ENCODE results near the gene HOXC5. TPM values are rescaled to one million over a fixed set of nuclear protein-coding genes. Genes with fewer than 3 reads are reported as not detected.

The HOXC5 gene
- total RNA-seq, 1 experiment from 2014 or later = not detected

DNA sequence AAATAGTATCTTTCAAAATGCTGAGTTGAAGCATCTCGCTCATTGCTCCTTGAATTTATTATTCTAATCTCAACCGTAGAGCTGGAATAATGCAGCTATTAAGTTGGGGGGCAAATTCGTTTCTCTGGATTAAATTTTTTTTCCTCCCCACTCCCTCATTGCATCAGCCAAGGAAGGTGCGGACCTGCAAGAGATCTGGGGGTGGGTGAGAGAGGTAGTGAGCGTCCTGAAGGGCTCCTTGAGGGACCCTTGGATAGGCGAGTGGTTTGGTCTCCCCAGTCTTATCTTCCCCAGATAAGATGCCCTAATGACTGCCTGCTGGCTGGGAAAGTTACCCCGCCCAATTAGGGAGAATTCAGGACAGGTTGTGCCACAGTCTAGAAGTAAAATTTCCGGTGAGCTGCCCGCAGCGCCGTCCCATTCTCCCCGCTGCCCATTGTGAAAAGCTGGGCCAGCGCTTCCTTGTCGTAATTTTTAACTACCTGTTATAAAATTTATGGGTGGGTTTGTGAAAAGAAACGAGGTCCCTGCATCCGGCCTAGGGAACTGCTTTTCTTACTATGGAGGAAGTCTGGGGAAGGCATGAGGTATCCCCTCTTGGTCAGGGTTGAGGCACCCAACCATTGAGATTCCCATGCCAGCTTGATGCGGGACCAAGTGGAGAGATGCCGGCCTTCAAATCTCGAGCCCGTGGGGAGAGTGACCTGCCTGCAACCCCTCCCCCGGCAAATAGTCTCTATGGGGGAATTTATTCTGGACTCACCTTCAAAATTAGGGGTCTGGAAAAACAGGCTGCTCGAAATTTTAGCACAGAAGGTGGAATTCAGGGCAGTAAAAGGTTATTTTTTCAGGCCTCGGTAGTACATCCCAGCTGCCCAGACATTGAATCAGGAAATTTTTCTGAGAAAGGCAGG, 17.6 kb upstream of the HOXC5 start:
- Histone ChIP-seq H3K27ac (ENCODE audit: low read length) (no peak overlapping the region), H3K9me2 (replicated peaks; ENCODE audit: insufficient read depth, low read length) (no peaks in the 10 kb centered on the region), H2AFZ (ENCODE audit: low read length) (no peak overlapping the region), H4K20me1 (ENCODE audit: insufficient read depth, low read depth, low read length) (no peaks in the 10 kb centered on the region), H3K36me3 (ENCODE audit: insufficient read depth, low read length) (no peaks in the 10 kb centered on the region), H3K4me1 (ENCODE audit: low read length) (peaks cover 26% of the 10 kb centered on the region), H3K79me2 (ENCODE audit: low read length) (no peaks in the 10 kb centered on the region), H3K27me3 (ENCODE audit: low read length) (no peaks in the 10 kb centered on the region), H3K4me3 (ENCODE audit: low read length) (no peak overlapping the region), H3K9me3 (ENCODE audit: low read length) (no peaks in the 10 kb centered on the region), H3K4me2 (ENCODE audit: low read depth, low read length, poor library complexity, severe bottlenecking) (no peak overlapping the region), H3K9ac (ENCODE audit: low read length) (no peak overlapping the region)
- no peak for DNase-seq

DNA sequence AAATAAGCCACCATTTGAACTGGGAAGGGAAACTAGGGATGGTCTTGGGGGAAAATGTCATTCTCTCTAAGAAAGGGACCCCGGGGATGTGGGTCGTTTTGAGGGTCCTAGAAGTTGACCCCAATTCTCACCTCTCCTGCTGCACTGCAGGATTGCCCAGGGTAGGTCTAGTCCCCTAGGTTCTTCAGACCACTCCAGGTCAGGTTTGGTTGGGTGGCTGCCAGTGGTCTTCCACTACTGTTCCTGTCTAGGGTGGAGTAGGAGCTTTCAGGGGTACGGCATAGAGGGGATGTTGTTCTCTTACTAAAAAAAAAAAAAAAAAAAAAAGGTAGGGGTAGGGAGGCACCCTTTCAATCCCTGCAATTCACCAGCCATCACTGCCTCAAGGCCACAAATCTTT, 16.8 kb upstream of the HOXC5 start:
- DNase-seq = no peak
- Histone ChIP-seq H3K79me2 (ENCODE audit: low read length) (no peaks in the 10 kb centered on the region), H3K9me3 (ENCODE audit: low read length) (no peaks in the 10 kb centered on the region), H3K36me3 (ENCODE audit: insufficient read depth, low read length) (no peaks in the 10 kb centered on the region), H3K27me3 (ENCODE audit: low read length) (no peaks in the 10 kb centered on the region), H3K27ac (ENCODE audit: low read length) (no peak overlapping the region), H3K4me3 (ENCODE audit: low read length) (no peak overlapping the region), H3K4me2 (ENCODE audit: low read depth, low read length, poor library complexity, severe bottlenecking) (peak overlapping the region; percentile 98), H3K9ac (ENCODE audit: low read length) (no peak overlapping the region), H4K20me1 (ENCODE audit: insufficient read depth, low read depth, low read length) (no peaks in the 10 kb centered on the region), H3K4me1 (ENCODE audit: low read length) (peaks cover 22% of the 10 kb centered on the region), H3K9me2 (replicated peaks; ENCODE audit: insufficient read depth, low read length) (no peaks in the 10 kb centered on the region), H2AFZ (ENCODE audit: low read length) (no peak overlapping the region)

DNA sequence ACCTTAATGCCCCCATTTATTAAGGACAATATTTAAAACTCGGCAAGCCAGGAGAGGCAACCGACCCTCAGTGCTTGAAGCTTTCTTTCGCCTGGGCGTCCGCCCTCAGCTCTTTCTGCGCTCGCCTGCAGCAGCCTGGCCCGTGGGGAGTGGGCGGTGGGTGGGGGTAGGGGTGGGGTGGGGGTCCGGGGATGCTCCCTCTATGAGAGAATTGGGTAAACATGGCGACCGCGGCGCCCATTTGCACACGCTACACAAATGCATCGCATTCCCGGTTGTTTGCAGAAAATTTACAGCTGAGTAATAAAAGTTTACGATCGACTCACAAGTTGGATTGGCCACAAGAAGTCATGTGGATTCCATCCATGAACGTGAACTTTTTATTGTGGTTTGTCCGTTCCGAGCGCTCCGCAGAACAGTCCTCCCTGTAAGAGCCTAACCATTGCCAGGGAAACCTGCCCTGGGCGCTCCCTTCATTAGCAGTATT, 16.3 kb upstream of the HOXC5 start:
- Histone ChIP-seq H3K36me3 (ENCODE audit: insufficient read depth, low read length) (no peaks in the 10 kb centered on the region), H3K27me3 (ENCODE audit: low read length) (no peaks in the 10 kb centered on the region), H3K9ac (ENCODE audit: low read length) (peak overlapping the region; percentile 68), H3K4me2 (ENCODE audit: low read depth, low read length, poor library complexity, severe bottlenecking) (peak overlapping the region; percentile 98), H3K9me3 (ENCODE audit: low read length) (no peaks in the 10 kb centered on the region), H4K20me1 (ENCODE audit: insufficient read depth, low read depth, low read length) (no peaks in the 10 kb centered on the region), H3K9me2 (replicated peaks; ENCODE audit: insufficient read depth, low read length) (no peaks in the 10 kb centered on the region), H2AFZ (ENCODE audit: low read length) (no peak overlapping the region), H3K4me1 (ENCODE audit: low read length) (peaks cover 19% of the 10 kb centered on the region), H3K79me2 (ENCODE audit: low read length) (no peaks in the 10 kb centered on the region), H3K4me3 (ENCODE audit: low read length) (peak overlapping the region; percentile 75), H3K27ac (ENCODE audit: low read length) (no peak overlapping the region)
- no peak for DNase-seq

DNA sequence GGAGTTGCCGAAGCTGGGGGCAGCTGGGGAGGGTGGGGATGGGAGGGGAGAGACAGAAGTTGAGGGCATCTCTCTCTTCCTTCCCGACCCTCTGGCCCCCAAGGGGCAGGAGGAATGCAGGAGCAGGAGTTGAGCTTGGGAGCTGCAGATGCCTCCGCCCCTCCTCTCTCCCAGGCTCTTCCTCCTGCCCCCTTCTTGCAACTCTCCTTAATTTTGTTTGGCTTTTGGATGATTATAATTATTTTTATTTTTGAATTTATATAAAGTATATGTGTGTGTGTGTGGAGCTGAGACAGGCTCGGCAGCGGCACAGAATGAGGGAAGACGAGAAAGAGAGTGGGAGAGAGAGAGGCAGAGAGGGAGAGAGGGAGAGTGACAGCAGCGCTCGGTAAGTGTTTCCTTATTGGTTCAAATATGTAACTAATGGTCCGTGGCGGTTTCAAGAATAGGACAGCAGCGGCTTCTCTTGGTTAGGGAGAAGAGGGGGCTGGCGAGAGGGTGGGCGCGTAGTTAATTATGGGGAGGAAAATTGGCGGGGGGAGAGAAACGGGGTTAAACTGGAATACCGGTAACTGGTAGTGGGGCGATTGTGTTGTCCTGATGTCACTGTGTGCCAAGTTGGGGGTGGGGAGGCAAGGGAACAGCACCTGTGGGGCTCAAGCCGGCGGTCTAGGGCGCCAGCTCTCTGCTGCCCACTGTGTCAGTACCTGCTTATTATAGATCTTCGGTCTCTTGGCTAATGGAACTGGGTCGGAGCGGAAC, 15.6 kb upstream of the HOXC5 start:
- Histone ChIP-seq H3K4me1 (ENCODE audit: low read length) (peaks cover 19% of the 10 kb centered on the region), H3K27me3 (ENCODE audit: low read length) (no peaks in the 10 kb centered on the region), H3K9me3 (ENCODE audit: low read length) (no peaks in the 10 kb centered on the region), H3K4me2 (ENCODE audit: low read depth, low read length, poor library complexity, severe bottlenecking) (peak overlapping the region; percentile 98), H3K9ac (ENCODE audit: low read length) (peak overlapping the region; percentile 68), H3K4me3 (ENCODE audit: low read length) (peak overlapping the region; percentile 75), H4K20me1 (ENCODE audit: insufficient read depth, low read depth, low read length) (no peaks in the 10 kb centered on the region), H3K79me2 (ENCODE audit: low read length) (no peaks in the 10 kb centered on the region), H3K9me2 (replicated peaks; ENCODE audit: insufficient read depth, low read length) (no peaks in the 10 kb centered on the region), H3K27ac (ENCODE audit: low read length) (peak overlapping the region; percentile 69), H3K36me3 (ENCODE audit: insufficient read depth, low read length) (no peaks in the 10 kb centered on the region), H2AFZ (ENCODE audit: low read length) (peak overlapping the region; percentile 44; the same call in 1 of the 2 replicates)
- DNase-seq = peak; percentile 70

DNA sequence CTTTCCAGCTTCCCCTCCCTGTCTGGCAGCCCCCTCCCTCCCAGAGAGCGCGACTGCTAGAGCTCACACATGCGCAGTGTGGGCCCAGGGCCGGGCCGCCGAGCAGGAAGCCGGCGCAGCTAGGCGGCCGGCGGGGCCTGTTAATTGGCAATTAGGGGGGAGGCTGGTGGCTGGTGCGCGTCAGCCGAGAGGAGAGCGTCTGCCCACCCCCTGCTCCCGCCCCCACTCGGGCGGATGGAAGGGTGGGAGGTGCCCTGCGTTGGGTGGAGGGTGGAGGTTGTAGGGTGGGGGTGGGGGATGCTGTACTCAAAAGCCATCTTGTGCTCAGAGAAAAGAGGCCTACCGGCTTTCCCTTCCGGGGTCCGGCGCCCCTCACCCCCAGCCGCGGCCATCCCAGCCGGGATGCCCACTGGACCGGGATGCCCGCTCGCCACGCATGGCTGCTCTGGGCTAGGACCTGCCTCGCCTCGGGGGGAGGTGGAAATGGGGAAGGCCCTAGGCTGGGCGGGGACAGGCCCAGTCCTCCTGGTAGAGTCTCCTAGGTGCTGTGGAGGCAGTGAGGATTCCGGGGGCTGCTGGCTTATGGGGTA, 14.9 kb upstream of the HOXC5 start:
- Histone ChIP-seq H3K4me3 (ENCODE audit: low read length) (peak overlapping the region; percentile 75), H3K36me3 (ENCODE audit: insufficient read depth, low read length) (no peaks in the 10 kb centered on the region), H3K9me3 (ENCODE audit: low read length) (no peaks in the 10 kb centered on the region), H3K79me2 (ENCODE audit: low read length) (no peaks in the 10 kb centered on the region), H3K4me2 (ENCODE audit: low read depth, low read length, poor library complexity, severe bottlenecking) (peak overlapping the region; percentile 98), H3K27me3 (ENCODE audit: low read length) (no peaks in the 10 kb centered on the region), H3K4me1 (ENCODE audit: low read length) (peaks cover 19% of the 10 kb centered on the region), H3K9me2 (replicated peaks; ENCODE audit: insufficient read depth, low read length) (no peaks in the 10 kb centered on the region), H2AFZ (ENCODE audit: low read length) (peak overlapping the region; percentile 90), H3K9ac (ENCODE audit: low read length) (peak overlapping the region; percentile 92), H4K20me1 (ENCODE audit: insufficient read depth, low read depth, low read length) (no peaks in the 10 kb centered on the region), H3K27ac (ENCODE audit: low read length) (peak overlapping the region; percentile 81)
- DNase-seq = peak; percentile 98

DNA sequence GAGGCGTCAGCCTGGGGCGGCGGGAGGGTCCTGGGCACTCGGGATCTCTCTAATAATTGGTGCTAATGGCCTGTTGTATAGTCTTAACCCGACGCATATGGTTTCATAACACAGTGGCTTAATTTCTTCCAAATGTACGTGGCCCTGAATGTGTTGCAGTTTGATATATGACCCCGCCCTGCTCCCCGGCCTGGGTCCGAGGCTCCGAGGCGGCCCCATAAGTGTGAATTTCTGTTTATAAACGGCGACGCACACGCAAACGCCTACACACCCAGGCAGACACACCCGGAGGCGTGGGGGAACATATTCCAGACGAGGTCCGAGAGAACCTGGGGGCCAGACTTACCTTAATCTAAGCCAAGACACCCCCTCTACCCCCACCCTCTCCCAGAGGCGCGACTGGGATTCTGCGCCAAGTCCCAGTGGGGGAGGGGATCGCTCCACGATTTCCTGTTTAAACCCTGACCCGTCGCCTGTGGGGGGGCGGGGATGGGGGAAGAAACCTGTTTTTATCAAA, 14.3 kb upstream of the HOXC5 start:
- no peak for DNase-seq
- H3K27me3 ChIP-seq (ENCODE audit: low read length) = no peaks in the 10 kb centered on the region
- no peaks in the 10 kb centered on the region for H4K20me1 ChIP-seq (ENCODE audit: insufficient read depth, low read depth, low read length)
- H3K36me3 ChIP-seq (ENCODE audit: insufficient read depth, low read length) = no peaks in the 10 kb centered on the region
- H3K79me2 ChIP-seq (ENCODE audit: low read length) = no peaks in the 10 kb centered on the region
- H3K4me1 ChIP-seq (ENCODE audit: low read length) = peaks cover 19% of the 10 kb centered on the region
- no peaks in the 10 kb centered on the region for H3K9me2 ChIP-seq (replicated peaks; ENCODE audit: insufficient read depth, low read length)
- peak overlapping the region; percentile 81 for H3K27ac ChIP-seq (ENCODE audit: low read length)
- H3K4me3 ChIP-seq (ENCODE audit: low read length) = peak overlapping the region; percentile 75
- peak overlapping the region; percentile 98 for H3K4me2 ChIP-seq (ENCODE audit: low read depth, low read length, poor library complexity, severe bottlenecking)
- H3K9ac ChIP-seq (ENCODE audit: low read length) = peak overlapping the region; percentile 92
- no peaks in the 10 kb centered on the region for H3K9me3 ChIP-seq (ENCODE audit: low read length)
- H2AFZ ChIP-seq (ENCODE audit: low read length) = peak overlapping the region; percentile 90

DNA sequence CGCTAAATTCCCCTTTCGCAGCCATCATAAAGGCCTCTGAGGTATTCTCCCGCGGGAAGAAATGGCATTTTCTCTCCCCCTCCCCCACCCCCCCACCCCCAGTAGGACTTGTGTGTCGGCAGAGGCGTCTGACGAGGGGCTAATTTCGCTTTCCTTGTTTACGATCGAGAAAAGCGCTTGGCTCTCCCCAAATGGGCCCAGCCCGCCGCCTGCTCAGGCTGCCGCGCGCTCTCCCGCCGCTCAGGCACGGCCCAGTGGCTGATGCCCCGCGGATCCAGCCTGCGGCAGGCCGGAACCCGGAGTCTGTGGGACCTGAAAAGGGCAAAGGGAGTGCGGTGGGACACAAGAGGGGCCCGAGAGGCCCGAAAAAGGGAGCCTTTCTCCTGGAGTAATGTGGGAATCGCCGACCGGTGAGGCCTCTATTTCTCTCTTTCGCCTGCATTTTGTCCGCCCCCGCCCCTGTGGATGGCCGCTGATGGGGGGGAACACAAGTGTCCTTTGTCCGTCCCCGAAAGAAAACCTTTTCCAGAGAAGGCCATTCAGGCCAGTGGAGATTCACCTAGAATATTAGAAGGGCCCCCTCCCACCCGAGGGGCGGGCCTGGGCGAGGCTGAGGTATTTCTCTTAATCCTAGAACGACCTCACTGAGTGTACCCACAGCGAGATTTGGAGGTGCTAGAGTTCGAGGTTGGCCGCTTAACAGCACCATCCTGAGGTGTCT, 13.6 kb upstream of the HOXC5 start:
- H3K79me2 ChIP-seq (ENCODE audit: low read length) = no peaks in the 10 kb centered on the region
- H4K20me1 ChIP-seq (ENCODE audit: insufficient read depth, low read depth, low read length) = no peaks in the 10 kb centered on the region
- H3K4me3 ChIP-seq (ENCODE audit: low read length) = no peak overlapping the region
- H3K36me3 ChIP-seq (ENCODE audit: insufficient read depth, low read length) = no peaks in the 10 kb centered on the region
- no peak overlapping the region for H3K27ac ChIP-seq (ENCODE audit: low read length)
- H3K9ac ChIP-seq (ENCODE audit: low read length) = no peak overlapping the region
- H3K4me1 ChIP-seq (ENCODE audit: low read length) = peaks cover 19% of the 10 kb centered on the region
- no peak overlapping the region for H3K4me2 ChIP-seq (ENCODE audit: low read depth, low read length, poor library complexity, severe bottlenecking)
- DNase-seq = no peak
- H3K9me2 ChIP-seq (replicated peaks; ENCODE audit: insufficient read depth, low read length) = no peaks in the 10 kb centered on the region
- H3K9me3 ChIP-seq (ENCODE audit: low read length) = no peaks in the 10 kb centered on the region
- H3K27me3 ChIP-seq (ENCODE audit: low read length) = no peaks in the 10 kb centered on the region
- H2AFZ ChIP-seq (ENCODE audit: low read length) = no peak overlapping the region
